H9 (cell line): ENCODE data around the gene GANAB. TPM values are rescaled to one million over a fixed set of nuclear protein-coding genes. Genes with fewer than 3 reads are reported as not detected.

Source experiments
- DNase-seq: peaks from one replicate; pipeline ENCODE4 v3.0.0-alpha.2; 2017
- H2AFZ ChIP-seq: one replicate; pipeline ENCODE4 v1.6.1; 2013; ENCODE audit warnings: mild to moderate bottlenecking, low read length, control low read depth, moderate library complexity
- H2AK5ac ChIP-seq: 2 replicates; pipeline ENCODE4 v1.6.1; 2013; ENCODE audit warnings: low read length, control low read depth, mixed read lengths; ENCODE audit not compliant: insufficient read length
- H2BK120ac ChIP-seq: one replicate; pipeline ENCODE4 v1.6.1; 2013; ENCODE audit warnings: low read depth, mild to moderate bottlenecking, low read length, control low read depth, inconsistent platforms; ENCODE audit not compliant: poor library complexity, severe bottlenecking
- H2BK12ac ChIP-seq: 2 replicates; pipeline ENCODE4 v1.6.1; 2013; ENCODE audit warnings: low read length, control low read depth, mixed read lengths, low read depth; ENCODE audit not compliant: insufficient read length
- H2BK15ac ChIP-seq: 2 replicates; pipeline ENCODE4 v1.6.1; 2013; ENCODE audit warnings: low read depth, low read length, control low read depth
- H2BK20ac ChIP-seq: one replicate; pipeline ENCODE4 v1.6.1; 2013; ENCODE audit warnings: low read depth, mild to moderate bottlenecking, low read length, control low read depth, inconsistent platforms; ENCODE audit not compliant: poor library complexity, severe bottlenecking
- H2BK5ac ChIP-seq: 2 replicates; pipeline ENCODE4 v1.6.1; 2013; ENCODE audit warnings: low read length, control low read depth, mixed read lengths; ENCODE audit not compliant: insufficient read length
- H3K14ac ChIP-seq: 2 replicates; pipeline ENCODE4 v1.6.1; 2013; ENCODE audit warnings: low read length, control low read depth; ENCODE audit not compliant: insufficient read depth
- H3K18ac ChIP-seq: 2 replicates; pipeline ENCODE4 v1.6.1; 2013; ENCODE audit warnings: low read depth, mild to moderate bottlenecking, mixed read lengths, low read length, control low read depth; ENCODE audit not compliant: insufficient read length
- H3K23ac ChIP-seq: 2 replicates; pipeline ENCODE4 v1.6.1; 2013; ENCODE audit warnings: low read length, control low read depth, mixed read lengths, low read depth; ENCODE audit not compliant: insufficient read length
- H3K23me2 ChIP-seq: 2 replicates; pipeline ENCODE4 v1.6.1; 2013; ENCODE audit warnings: low read depth, mild to moderate bottlenecking, mixed read lengths, low read length, control low read depth; ENCODE audit not compliant: insufficient read length, poor library complexity, severe bottlenecking
- H3K27ac ChIP-seq: 2 replicates; pipeline ENCODE4 v1.5.1; 2013; ENCODE audit warnings: low read length, control low read depth, mixed read lengths, low read depth; ENCODE audit not compliant: insufficient read length
- H3K27me3 ChIP-seq: 2 replicates; pipeline ENCODE4 v1.6.1; 2013; ENCODE audit warnings: low read length, control low read depth, inconsistent platforms; ENCODE audit not compliant: insufficient read depth
- H3K4ac ChIP-seq: 2 replicates; pipeline ENCODE4 v1.6.1; 2013; ENCODE audit warnings: low read depth, mild to moderate bottlenecking, control low read depth, inconsistent platforms, low read length, moderate library complexity
- H3K4me1 ChIP-seq: 2 replicates; pipeline ENCODE4 v1.6.1; 2013; ENCODE audit warnings: low read length, control low read depth, inconsistent platforms; ENCODE audit not compliant: insufficient read depth
- H3K4me2 ChIP-seq: 2 replicates; pipeline ENCODE4 v1.6.1; 2013; ENCODE audit warnings: low read length, control low read depth, mixed read lengths; ENCODE audit not compliant: insufficient read length, insufficient read depth
- H3K56ac ChIP-seq: 2 replicates; pipeline ENCODE4 v1.6.1; 2013; ENCODE audit warnings: low read depth, mild to moderate bottlenecking, mixed read lengths, low read length, control low read depth; ENCODE audit not compliant: insufficient read length
- H3K79me1 ChIP-seq: 2 replicates; pipeline ENCODE4 v1.6.1; 2013; ENCODE audit warnings: low read depth, mild to moderate bottlenecking, moderate library complexity, low read length, control low read depth, inconsistent platforms; ENCODE audit not compliant: insufficient read depth, poor library complexity, severe bottlenecking
- H3K79me2 ChIP-seq: 2 replicates; pipeline ENCODE4 v1.6.1; 2013; ENCODE audit warnings: low read length, control low read depth, inconsistent platforms; ENCODE audit not compliant: insufficient read depth
- H3K9ac ChIP-seq: 2 replicates; pipeline ENCODE4 v1.6.1; 2013; ENCODE audit warnings: low read length, control low read depth, mixed read lengths; ENCODE audit not compliant: insufficient read length; ENCODE audit errors: extremely low read depth
- H3K9me3 ChIP-seq: one replicate; pipeline ENCODE4 v1.6.1; 2013; ENCODE audit warnings: low read depth, low read length, inconsistent platforms; ENCODE audit not compliant: control insufficient read depth
- H3T11ph ChIP-seq: one replicate; pipeline ENCODE4 v1.6.1; 2013; ENCODE audit warnings: mild to moderate bottlenecking, low read length, control low read depth, inconsistent platforms
- H4K20me1 ChIP-seq: one replicate; pipeline ENCODE4 v1.6.1; 2013; ENCODE audit not compliant: control insufficient read depth, insufficient read length, insufficient read depth
- H4K5ac ChIP-seq: 2 replicates; pipeline ENCODE4 v1.6.1; 2013; ENCODE audit warnings: low read depth, mild to moderate bottlenecking, mixed read lengths, low read length, control low read depth; ENCODE audit not compliant: insufficient read length
- H4K8ac ChIP-seq: replicated peaks from 2 replicates; pipeline ENCODE4 v1.6.1; 2013; ENCODE audit warnings: low read length, control low read depth, mixed read lengths, low read depth; ENCODE audit not compliant: insufficient read length
- H4K91ac ChIP-seq: 2 replicates; pipeline ENCODE4 v1.6.1; 2013; ENCODE audit warnings: low read depth, mild to moderate bottlenecking, moderate library complexity, mixed read lengths, low read length, control low read depth; ENCODE audit not compliant: insufficient read length
- H3K27ac Mint-ChIP-seq, 3 experiments: 2 replicates in 2 of 3; 3 replicates in 1 of 3; pipeline ENCODE4 v1.8.0; 2020 to 2021; ENCODE audit warnings: mixed read lengths in 3 of 3, mild to moderate bottlenecking in 1 of 3, moderate library complexity in 1 of 3
- H3K27me3 Mint-ChIP-seq: 2 replicates; pipeline ENCODE4 v1.8.0; 2021; ENCODE audit warnings: low read depth, mild to moderate bottlenecking, moderate library complexity, mixed read lengths
- H3K36me3 Mint-ChIP-seq, 3 experiments: 2 replicates in 2 of 3; 3 replicates in 1 of 3; pipeline ENCODE4 v1.8.0; 2020 to 2021; ENCODE audit warnings: low read depth in 3 of 3, mixed read lengths in 3 of 3; ENCODE audit not compliant: insufficient read depth in 1 of 3
- H3K4me1 Mint-ChIP-seq, 2 experiments: 2 replicates each; pipeline ENCODE4 v1.8.0; 2020; ENCODE audit warnings: mixed read lengths in 2 of 2
- H3K4me3 Mint-ChIP-seq, 2 experiments: 2 replicates in 1 of 2; 3 replicates in 1 of 2; pipeline ENCODE4 v1.8.0; 2020 to 2021; ENCODE audit warnings: mild to moderate bottlenecking in 2 of 2, mixed read lengths in 2 of 2, moderate library complexity in 1 of 2
- H3K9me3 Mint-ChIP-seq, 2 experiments: 2 replicates in 1 of 2; 3 replicates in 1 of 2; pipeline ENCODE4 v1.8.0; 2020; ENCODE audit warnings: mild to moderate bottlenecking in 2 of 2, mixed read lengths in 2 of 2, moderate library complexity in 1 of 2
- WGBS: extraction: QIAGEN DNeasy Blood & Tissue Kit; methylation state at CpG from one replicate; pipeline ENCODE4 v1.1.7; 2013; ENCODE audit warnings: missing lambda C conversion rate, low lambda C conversion rate, mixed read lengths; ENCODE audit not compliant: insufficient read length; ENCODE audit errors: extremely low coverage; 5-methylcytosine and 5-hydroxymethylcytosine counted together
- total RNA-seq: library from RNA; stranded (reverse); gene quantifications from 2 replicates; pipeline ENCODE4 v1.2.1, GENCODE V29; 2021
- TF ChIP-seq, protein P1 (sequence below): fragments of 200-600 bp; sonication (generic); conservative IDR thresholded peaks from 3 replicates; pipeline ENCODE4 v1.8.0; 2021; ENCODE audit warnings: antibody characterized with exemption, mild to moderate bottlenecking

Gene GANAB
- total RNA-seq, 1 experiment from 2014 or later = 387 TPM

DNA sequence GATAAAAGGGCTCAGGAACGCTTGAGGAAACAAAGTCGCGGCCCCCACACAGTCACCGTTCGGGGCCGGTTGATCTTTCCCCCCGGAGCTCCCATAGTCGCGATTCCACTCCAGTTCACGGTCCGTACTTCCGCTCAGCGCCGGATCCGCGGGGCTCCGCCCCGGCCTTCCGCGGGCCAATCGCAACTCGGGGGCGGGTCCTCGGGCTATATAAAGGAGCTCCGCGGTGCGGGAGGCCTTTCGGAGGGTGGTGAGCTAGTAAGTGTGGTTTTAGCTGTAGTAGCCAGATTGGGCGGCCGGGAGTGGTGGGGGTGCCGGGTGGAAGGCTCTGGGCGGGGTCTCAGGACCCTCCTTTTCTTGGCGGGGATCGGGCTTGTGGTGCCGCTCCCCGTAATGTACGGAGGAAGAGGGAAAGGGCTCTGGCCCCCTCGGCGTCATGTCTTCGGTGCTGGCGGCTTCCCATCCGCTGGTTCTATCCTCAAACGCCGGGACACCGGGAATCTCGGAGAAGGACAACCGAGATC lies 18.7 kb upstream of the GANAB start, which contains the start of the genes C11orf98 and CSKMT:
Gene C11orf98 (minus strand): TSS at position 136 of the 524 bp plus-strand sequence. CDS start 41 bp downstream, at position 95.
Gene CSKMT (plus strand): TSS at position 238 of the 524 bp plus-strand sequence. CDS start 568 bp downstream, outside the sequence.
- no peak within 1 kb of the TSS for H2BK20ac ChIP-seq
- H3K23ac ChIP-seq = no peak within 1 kb of the TSS
- H2BK5ac ChIP-seq = no peak within 1 kb of the TSS
- H3K4me2 ChIP-seq = peak within 1 kb of the TSS; percentile 86
- peak within 1 kb of the TSS; percentile 95 for H3K9ac ChIP-seq
- Mint-ChIP-seq H3K4me3 (peak within 1 kb of the TSS; percentile 94 to 99), H3K27me3 (no peaks in the 10 kb centered on the region; the same call in 1 of the 2 replicates), H3K27ac (peak within 1 kb of the TSS; percentile 96 to 98 (median 97)), H3K36me3 (peaks cover 29 to 57% (median 29%) of the 10 kb centered on the region in 3 experiments), H3K4me1 (peaks cover 17 to 21% of the 10 kb centered on the region in 2 experiments), H3K9me3 (no peaks in the 10 kb centered on the region; a peak in 1 of 5 replicates)
- H4K91ac ChIP-seq = no peak within 1 kb of the TSS
- no peaks in the 10 kb centered on the region for H3K79me1 ChIP-seq
- H3K23me2 ChIP-seq = peaks cover 14% of the 10 kb centered on the region
- H2AFZ ChIP-seq = no peak within 1 kb of the TSS
- TF ChIP-seq, protein P1, sequence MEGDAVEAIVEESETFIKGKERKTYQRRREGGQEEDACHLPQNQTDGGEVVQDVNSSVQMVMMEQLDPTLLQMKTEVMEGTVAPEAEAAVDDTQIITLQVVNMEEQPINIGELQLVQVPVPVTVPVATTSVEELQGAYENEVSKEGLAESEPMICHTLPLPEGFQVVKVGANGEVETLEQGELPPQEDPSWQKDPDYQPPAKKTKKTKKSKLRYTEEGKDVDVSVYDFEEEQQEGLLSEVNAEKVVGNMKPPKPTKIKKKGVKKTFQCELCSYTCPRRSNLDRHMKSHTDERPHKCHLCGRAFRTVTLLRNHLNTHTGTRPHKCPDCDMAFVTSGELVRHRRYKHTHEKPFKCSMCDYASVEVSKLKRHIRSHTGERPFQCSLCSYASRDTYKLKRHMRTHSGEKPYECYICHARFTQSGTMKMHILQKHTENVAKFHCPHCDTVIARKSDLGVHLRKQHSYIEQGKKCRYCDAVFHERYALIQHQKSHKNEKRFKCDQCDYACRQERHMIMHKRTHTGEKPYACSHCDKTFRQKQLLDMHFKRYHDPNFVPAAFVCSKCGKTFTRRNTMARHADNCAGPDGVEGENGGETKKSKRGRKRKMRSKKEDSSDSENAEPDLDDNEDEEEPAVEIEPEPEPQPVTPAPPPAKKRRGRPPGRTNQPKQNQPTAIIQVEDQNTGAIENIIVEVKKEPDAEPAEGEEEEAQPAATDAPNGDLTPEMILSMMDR = no peak
- no peak within 1 kb of the TSS for H2BK120ac ChIP-seq
- no peak within 1 kb of the TSS for H4K8ac ChIP-seq
- H3K4ac ChIP-seq = no peak within 1 kb of the TSS
- no peak within 1 kb of the TSS for H2BK15ac ChIP-seq
- H4K20me1 ChIP-seq = no peaks in the 10 kb centered on the region
- H2AK5ac ChIP-seq = no peak within 1 kb of the TSS
- no peaks in the 10 kb centered on the region for H3K27me3 ChIP-seq
- H3K18ac ChIP-seq = peak within 1 kb of the TSS; percentile 51
- H2BK12ac ChIP-seq = no peak within 1 kb of the TSS
- H3K79me2 ChIP-seq = peaks cover 3% of the 10 kb centered on the region; the same call in 1 of the 2 replicates
- no peak within 1 kb of the TSS for H3K56ac ChIP-seq
- H3K9me3 ChIP-seq = no peaks in the 10 kb centered on the region
- H3T11ph ChIP-seq = no peak within 1 kb of the TSS
- no peak within 1 kb of the TSS for H3K27ac ChIP-seq
- no CpG with 5 or more reads among the region's 47 CpGs for WGBS
- H3K4me1 ChIP-seq = peaks cover 2% of the 10 kb centered on the region; the same call in 1 of the 2 replicates
- no peak within 1 kb of the TSS for H4K5ac ChIP-seq
- peak; percentile 92 for DNase-seq
- peak within 1 kb of the TSS; percentile 74 for H3K14ac ChIP-seq
